NCI-H1436 treated with DMSO at 0.1 percent for 48 hours (cell line): Measurements from ENCODE around the gene FPR1.

Source experiments
- DNase-seq: peaks from one replicate; lab custom pipeline; 2025; lab: John Stamatoyannopoulos, UW

The FPR1 gene

DNA sequence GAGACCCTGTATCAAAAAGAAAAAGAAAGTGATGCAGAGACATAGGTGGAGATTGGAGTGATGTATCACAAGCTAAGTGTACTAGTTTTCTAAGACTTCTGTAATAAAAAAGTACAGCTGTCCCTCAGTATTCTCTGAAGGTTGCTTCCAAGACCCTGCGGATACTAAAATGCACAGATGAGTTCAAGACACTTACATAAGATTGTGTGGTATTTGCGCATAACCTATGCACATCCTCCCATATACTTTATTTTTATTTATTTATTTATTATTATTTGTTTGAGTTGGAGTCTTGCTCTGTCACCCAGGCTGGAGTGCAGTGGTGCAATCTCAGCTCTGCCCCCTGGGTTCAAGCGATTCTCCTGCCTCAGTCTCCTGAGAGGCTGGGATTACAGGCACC lies 14.3 kb downstream of the FPR1 start:
- no peak for DNase-seq

DNA sequence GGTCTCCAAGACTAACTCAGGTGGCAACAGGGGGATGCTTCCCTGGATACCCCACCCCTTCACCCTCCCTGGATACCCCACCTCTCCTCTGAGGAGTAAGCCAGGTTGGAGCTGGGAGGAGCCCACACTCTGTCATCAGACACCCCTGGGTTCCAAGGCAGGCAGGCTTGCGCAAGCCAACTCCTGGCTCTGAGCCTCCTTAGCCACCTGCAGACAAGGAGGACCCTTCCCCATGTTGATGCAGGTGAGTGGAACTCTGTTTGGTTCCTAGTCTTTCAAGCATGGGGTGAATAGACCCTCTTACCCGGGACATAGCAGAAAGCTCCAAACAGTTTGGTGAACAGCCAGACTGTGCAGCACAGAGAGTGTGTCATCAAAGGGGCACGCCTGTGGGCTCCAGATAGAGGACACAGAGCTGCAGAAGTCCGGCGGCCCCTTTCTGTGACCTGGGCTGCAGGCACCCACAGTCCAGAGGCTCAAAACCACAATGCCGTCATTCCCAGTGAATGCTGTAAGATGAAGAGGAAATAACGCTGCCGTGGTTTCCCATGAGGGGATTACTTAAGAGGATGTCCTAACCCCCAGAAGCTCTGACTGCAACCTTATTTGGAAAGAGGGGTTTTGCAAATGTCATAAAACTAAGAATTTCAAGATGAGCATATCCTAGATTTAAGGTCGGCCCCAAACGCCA lies 15.8 kb downstream of the FPR1 start:
- DNase-seq: no peak

DNA sequence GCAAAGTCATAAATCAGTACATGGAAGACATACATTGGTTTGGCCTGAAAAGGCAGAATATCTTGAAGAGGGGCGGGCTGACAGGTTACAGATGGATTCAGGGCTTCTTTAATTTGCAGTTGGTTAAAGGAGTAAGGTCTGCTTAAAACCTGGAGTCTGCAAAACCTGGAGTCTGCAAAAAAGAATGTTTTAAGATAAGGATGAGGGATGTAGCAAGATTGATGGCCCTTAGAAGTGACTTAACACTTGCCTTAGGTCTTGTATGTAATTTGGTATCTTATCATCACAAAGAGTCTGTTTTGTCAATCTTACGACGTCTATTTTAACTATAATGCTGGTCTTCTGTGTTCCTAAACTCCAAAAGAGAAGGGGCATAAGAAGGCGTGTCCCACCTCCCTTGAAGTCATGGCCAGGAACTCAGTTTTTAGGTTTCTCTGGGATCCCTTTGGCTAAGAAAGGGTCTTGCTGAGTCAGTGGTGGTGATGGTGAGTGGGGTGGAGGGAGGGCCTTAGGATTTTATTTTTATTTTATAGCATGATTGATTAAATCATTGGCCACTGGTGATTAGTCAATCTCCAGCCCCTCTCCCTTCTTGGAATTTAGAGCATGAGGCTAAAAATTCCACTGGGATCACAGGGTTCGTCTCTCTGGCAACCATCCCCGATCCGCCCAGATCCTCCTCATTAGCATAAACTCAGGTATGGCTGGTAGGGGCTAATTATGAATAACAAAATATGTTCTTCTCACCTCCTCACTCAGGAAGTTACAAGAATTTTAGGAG lies 17.7 kb downstream of the FPR1 start:
- DNase-seq: no peak

DNA sequence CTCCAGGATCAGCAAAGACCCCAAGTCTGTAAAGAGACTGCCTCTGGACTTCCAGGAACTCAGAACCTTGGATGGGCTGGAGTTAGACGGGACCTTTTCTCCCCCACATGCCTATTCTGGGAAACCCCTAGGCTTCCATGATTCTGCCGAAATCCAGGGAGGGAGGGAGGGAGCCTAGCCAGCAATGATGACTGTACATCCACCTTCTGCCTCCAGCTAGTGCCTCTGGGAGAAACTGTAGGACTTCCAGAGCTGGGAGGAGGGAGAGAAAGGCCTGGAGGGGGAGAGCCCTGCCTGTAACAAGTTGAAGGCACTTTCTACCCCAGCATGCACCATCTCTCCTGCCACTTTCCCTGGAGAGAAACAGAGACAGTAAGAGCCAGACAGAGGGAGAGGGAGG lies 21.9 kb downstream of the FPR1 start:
- no peak for DNase-seq

DNA sequence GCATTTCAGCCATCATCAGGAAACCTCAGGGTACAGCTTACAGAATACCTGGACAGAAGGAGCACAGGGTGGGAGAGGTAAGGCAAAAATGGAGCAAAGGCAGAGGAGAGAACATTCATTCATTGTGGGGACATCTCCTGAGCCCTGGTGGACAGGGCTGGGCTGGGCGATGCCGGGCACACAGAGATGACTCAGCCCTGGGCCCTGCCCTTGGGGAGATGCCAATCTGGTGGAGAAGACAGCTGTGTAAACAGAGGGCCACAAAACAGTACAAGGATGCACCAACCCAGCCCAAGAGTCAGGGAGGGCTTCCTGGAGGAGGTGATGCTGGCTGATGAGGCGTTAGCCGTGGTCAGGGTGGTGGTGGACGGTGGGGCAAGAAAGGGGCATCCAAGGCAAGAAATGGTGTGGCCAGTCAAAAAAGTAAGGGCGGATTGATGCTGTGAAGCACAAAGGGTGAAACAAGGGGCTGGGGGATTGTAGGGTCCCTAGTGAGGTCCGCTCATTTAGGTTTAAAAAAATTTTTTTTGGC lies 24.3 kb downstream of the FPR1 start:
- no peak for DNase-seq

DNA sequence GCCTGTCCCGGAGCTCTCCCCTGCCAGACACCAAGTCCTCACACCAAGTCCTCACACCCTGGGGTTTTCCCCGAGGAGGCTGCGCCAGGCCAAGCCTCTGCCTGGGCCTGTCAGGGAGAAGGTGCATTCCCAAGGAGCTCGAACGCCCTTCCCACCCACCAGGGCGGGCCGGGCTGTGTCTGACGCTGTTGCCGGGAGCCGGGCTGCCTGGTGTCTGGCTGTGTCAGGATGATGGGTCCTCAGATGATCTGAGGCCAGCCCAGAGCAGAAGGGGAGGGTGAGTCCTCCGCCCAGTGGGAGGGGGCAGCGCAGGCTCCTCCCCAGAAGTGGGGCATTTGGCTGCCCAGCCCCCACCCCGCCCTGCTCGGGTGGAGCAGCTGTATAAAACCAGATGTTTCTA lies 25.6 kb downstream of the FPR1 start:
- no peak for DNase-seq

DNA sequence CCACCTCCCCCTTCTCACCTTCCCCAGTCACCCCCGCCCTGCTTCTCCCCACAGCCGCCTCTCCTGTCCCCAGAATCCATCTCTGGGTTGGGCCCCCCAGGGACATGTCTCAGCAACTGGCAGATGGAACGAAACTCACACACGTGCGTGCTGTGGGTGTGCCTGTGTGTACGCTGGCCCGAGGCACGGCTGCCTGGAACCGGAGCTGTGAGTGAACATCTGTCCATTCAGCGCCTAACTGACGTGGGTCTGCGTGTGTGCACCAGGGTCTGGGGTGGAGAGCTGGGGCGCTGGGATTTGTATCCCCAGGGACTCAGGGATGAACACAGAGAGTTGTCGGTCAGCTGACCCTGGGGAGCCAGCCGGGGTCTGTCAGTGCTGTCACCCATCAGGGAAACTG lies 27.1 kb downstream of the FPR1 start:
- no peak for DNase-seq

DNA sequence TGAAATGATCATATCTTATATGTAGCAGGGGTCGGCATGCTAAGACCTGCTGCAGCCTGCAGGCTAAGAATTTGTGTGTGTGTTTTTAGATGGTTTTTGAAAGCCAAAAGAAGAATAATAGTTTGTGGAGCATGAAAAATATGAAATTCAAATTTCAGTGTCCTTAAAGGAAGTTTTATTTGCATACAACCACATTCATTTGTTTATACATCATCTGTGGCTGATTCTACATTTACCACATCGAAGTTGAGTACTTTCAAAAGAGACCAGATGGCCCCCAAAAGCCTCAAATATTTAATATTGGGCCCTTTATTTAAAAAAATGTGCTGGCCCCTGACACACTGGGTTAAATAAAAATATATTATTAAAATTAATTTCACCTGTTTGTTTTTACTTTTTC lies 29.2 kb downstream of the FPR1 start:
- no peak for DNase-seq

DNA sequence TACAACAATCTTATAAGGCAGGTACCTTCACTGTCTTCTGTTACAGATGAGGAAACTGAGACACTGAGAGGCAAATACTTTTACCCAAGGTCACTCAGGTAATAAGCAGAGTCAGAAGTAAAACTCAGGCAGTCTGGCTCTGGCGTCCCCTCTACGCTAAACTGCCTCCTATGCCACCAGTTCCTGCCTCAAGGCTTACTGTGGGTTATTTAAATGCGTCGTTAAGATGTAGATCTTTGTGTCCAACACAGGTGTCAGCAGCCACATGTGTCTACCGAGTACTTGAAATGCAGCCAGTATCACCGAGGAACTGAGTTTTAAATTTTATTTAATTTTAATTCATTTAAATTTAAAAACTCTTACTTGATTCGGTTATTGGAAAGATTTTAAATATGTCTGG lies 29.8 kb downstream of the FPR1 start:
- DNase-seq: no peak

DNA sequence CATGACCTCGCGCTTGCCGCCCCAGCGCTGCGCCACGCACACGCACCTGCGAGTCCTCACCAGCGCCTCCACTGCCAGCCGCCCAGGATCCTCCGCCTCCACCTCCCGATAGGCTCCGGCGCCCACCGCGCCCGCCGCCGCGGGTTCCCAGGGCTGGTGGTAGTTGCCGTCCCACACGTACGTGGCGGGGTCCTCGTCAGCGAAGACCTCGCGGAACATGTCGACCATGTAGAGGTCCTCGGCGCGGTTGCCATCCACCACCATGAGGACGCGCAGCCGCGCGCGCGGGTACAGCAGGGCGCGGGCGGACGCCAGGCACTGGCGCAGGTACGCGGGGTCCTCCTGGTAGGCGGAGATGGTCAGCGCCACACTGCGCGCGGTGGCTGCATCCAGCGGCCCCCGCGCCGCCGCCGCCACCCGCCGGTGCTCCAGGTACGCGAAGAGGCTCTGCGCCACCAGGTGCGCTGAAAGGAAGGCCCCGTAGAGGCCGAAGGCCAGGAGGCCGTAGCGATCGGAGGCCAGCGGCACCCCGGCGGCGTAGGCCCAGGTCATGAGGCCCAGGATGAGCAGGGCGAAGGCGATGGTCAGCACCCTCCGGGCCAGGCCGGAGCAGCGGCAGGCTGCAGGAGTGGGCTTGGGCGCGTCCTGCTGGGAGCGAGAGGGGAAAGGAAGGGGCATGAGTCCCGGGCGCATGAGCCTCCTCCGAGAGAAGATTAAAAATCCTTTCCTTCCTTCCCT lies 32.3 kb downstream of the FPR1 start:
- no peak for DNase-seq

DNA sequence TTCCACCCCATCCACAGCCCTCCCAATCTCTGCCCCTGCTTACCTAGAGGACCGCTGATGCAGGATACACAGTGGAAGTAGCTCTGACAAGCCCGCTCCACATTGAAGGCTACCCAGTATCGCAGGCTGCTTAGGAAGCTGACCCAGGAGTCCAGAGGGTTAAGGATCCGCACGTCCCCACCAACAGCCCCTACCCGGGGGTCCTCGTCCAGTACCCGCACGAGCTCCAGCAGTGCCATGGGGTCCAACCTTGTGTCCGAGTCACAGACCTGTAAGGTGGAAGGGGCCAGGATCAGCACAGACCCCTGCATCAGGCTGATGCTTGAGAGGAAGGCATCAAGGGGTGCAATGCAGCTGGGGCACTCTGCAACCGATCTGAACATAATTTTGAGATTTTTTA lies 34.8 kb downstream of the FPR1 start:
- no peak for DNase-seq

DNA sequence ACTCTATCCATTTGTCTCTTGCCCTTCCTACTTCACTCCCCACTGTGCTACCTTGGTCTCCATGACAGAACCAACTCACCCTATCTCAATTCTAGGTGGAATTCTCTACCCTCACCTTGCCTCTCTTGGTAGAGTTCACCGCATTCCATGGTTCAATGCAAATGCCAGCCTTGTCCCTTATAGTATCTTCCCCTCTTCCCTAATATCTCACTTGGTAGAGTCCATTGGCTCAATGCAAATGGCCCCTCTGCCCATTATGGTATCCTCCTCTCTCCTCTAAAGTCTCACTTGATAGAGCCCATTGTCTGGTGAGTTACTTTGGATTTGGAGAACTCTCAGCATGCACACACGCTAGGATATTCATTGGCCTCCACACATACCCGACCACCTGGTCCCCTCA lies 35.8 kb downstream of the FPR1 start:
- DNase-seq: no peak

DNA sequence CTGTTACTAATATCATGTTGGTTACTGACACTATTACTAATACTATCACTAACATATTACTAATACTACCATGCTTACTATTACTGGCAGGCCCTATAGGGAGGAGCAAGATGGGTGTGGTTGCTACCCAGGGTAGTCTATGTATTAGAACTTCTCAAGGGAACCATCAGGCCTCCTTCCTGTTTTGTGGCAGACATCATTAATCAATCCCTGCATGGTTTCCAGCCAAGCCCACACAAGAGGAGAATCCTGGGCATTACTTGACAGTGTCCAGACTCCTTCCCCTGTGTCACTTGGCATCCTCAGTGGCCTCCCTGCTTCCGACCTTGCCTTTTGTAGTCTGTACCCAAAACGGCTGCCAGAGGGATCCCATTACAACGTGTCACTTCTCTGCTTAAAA lies 36.8 kb downstream of the FPR1 start:
- no peak for DNase-seq

DNA sequence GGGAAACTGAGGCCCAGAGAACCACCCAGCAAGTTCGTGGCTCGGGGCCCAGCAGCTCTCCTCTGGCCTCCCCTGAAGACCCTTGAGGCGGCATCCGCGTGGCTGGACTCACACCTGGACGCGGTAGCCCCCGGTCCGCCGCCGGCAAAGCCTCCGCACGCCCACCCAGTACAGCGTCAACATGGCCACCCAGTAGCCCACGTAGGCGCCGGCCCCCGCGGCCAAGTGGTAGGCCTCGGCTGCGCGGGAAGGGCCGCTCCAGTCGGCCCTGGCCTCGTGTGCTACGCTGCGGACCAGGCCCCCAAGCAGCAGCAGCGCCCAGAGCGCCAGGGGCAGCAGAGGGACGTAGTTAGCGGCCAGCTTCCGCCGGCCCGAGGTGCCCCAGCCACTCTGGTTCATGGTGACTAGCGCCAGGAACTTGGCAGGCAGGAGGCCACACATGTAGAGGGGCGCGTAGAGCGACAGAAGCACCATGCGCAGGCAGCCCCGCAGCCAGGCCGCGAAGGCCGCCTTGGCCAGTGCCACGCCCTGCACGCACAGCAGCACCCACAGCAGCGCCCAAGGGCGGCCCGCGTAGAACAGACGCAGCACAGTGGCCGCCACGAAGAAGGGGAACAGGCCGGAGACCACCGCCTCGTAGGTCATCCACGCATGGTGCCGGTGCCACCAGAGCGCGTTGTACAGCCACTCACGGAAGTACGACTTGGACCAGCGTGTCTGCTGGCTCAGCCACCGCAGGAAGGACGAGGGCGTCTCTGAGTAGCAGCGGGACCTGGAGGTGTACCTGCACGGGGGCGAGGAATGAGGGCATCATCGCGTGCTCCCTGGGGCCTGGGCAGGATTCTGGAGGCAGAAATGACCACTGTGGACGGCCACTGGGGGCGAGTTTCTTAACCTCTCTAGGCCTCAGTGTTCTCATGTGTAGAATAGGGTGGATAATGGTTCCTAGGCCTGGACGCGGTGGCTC lies 38.1 kb downstream of the FPR1 start:
- DNase-seq: no peak

DNA sequence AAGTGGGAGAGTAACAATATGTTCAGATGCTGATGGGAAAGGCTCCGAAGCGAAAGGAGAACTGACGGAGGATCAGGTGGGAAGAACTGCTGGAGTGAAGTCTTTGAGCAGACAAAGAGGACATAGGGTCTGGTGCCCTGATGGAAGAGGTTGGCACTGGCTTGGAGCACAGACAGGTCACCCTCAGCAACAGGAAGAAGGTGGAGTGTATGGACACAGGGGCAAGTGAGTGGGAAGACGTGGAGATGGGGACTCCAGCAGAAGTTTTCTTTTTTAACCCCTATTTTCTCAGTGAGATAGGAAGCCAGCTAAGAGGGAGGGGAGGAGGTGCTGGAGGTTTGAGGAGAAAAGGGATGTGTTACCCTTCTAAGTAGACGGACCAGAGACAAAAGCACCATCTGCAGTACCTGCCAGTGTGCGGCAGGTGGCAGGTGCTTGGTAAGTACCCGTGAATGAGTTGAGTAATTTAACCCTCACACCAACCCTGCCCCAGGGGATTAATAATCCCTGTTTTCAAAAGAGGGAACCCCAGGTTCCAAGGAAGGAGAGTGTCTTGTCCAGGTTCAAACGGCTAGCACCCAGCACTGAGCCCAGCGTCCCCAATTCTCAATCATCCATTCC lies 39.1 kb downstream of the FPR1 start:
- DNase-seq: no peak

DNA sequence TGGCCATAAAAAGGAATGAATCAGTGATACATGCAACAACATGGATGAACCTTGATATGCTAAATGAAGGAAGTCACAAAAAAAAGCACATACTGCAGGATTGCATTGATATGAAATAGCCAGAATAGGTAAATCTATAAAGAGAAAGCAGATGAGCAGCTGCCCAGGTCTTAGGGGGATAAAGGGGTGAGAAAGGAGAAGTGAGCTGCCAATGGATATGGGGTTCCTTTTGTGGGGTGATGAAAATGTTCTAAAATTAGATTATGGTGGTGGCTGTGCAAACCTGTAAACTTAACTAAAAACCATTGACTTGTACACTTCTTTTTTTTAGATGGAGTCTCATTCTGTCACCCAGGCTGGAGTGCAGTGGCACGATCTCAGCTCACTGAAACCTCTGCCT lies 40.0 kb downstream of the FPR1 start:
- DNase-seq: no peak

DNA sequence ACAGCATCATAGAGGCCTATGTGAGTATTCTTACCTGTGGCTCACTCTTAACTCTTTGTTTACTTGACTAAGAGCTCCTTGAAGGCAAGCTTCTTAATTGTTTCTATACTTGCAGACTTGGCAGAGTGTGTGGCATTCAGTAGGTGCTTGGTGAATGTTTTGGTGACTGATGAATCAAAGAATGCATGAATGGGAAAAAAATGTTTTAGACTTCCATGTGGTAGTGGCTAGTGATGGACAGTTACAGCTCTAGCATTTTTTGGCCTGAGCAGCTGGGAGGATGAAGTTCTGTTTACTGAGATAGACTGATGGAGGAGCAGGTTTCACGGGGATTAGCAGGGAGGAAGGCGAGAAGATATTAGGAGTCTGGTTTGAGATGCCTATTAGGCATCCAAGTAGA lies 41.5 kb downstream of the FPR1 start:
- DNase-seq: no peak

DNA sequence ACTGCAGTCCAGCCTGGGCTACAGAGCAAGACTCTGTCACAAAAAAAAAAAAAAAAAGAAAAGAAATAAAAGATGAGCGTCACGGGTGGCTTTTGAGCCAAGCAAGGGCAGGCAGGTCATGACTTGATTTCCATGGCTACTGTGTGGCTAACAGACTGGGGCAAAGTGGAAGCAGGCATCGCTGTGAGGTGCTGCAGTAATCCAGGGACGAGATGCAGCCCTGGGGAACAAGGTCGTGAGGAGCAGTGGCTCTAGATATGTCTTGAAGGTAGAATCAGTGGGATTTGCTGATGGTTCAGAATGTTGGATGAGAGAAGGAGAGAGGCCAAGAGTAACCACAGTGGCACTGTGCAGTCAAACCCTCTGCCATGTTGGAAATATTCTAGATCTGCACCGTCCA lies 42.1 kb downstream of the FPR1 start:
- no peak for DNase-seq

DNA sequence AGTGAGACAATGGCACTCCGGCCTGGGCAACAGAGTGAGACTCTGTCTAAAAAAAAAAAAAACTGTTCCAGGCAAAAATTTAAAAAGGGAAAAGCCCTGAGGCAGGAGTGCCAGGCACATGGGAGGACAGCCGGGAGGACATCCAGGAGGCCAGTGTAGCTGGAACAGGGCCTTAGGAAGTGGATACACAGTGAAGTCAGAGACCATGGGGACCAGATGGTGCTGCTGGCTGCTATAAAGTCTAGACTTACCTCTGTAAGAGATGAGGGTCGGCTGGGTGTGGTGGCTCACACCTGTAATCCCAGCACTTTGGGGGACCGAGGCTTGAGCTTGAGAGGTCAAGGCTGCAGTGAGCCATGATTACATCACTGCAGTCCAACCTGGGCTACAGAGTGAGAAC lies 42.9 kb downstream of the FPR1 start:
- no peak for DNase-seq

DNA sequence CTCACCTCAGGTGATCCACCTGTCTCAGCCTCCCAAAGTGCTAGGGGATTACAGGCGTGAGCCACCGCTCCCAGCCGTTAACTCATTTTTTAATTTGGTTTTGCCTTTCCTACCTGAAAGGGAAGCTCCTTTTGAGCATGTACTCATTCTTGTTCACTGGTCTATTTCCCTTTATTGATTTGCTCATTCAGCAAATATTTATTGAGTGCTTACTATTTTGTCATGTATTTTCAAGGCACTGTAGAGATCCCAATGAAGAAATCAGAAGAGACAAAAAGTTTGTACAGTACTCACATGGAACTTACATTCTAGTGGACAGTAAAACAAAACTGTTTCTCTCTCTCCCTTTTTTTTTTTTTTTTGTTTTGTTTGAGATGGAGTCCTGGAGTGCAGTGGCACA lies 44.8 kb downstream of the FPR1 start:
- DNase-seq: no peak

DNA sequence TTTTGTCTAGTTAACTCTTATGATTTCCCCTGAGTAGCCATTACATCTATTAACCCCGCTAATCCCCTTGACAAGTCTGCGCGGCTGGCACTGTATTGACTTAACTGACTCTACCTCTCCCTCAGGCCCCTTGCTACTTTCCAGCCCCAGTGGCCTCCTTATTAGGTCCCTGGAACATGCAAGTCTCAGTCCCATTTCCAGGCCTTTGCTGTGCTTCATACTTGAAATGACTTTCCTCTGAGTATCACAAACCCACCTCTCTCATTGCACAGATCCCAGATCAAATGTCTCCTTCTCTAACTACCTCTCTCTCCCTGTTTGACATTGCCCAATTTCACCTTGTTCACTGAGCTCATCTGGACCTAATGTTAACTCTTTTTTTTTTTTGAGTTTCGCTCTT lies 45.4 kb downstream of the FPR1 start:
- no peak for DNase-seq
